SK-N-SH treated with all-trans-retinoic acid at 6 μM for 48 hours (cell line): ENCODE results near the gene GRIK1.

Source experiments
- ATAC-seq: fragments of 200-7000 bp; cut with Tn5 transposase; 3 replicates; pipeline ENCODE4 v1.9.1; 2020; ENCODE audit warnings: mild to moderate bottlenecking, moderate library complexity
- ARNTL ChIP-seq: fragments of 450-650 bp; formaldehyde crosslinking; IDR thresholded peaks from 2 replicates; pipeline ENCODE4 v1.5.0; 2020; ENCODE audit warnings: low read depth, mild to moderate bottlenecking, moderate library complexity, borderline replicate concordance
- BACH2 ChIP-seq: fragments of 250-450 bp; sonication (Bioruptor Pico); IDR thresholded peaks from 2 replicates; pipeline ENCODE4 v1.9.0; 2021; ENCODE audit warnings: mild to moderate bottlenecking, borderline replicate concordance
- CSDC2 ChIP-seq: fragments of 250-450 bp; sonication (Bioruptor Pico); IDR thresholded peaks from 2 replicates; pipeline ENCODE4 v1.5.0; 2020; ENCODE audit warnings: mild to moderate bottlenecking, moderate library complexity
- ESRRG ChIP-seq: fragments of 250-450 bp; sonication (Bioruptor Pico); IDR thresholded peaks from 2 replicates; pipeline ENCODE4 v1.6.1; 2021; ENCODE audit warnings: mild to moderate bottlenecking
- GLIS3 ChIP-seq: fragments of 250-450 bp; sonication (Bioruptor Pico); IDR thresholded peaks from 2 replicates; pipeline ENCODE4 v1.5.0; 2020; ENCODE audit warnings: mild to moderate bottlenecking, moderate library complexity
- ISL1 ChIP-seq: fragments of 250-450 bp; sonication (Bioruptor Pico); IDR thresholded peaks from 2 replicates; pipeline ENCODE4 v2.1.2; 2022; ENCODE audit warnings: mild to moderate bottlenecking, moderate library complexity
- OSR1 ChIP-seq: fragments of 250-450 bp; sonication (Bioruptor Pico); IDR thresholded peaks from 2 replicates; pipeline ENCODE4 v1.8.0; 2022; ENCODE audit warnings: moderate library complexity, mild to moderate bottlenecking, inconsistent platforms
- RARB ChIP-seq: fragments of 250-450 bp; sonication (Bioruptor Pico); IDR thresholded peaks from 2 replicates; pipeline ENCODE4 v1.8.0; 2021; ENCODE audit warnings: mild to moderate bottlenecking, moderate library complexity
- SNAI2 ChIP-seq: fragments of 250-450 bp; sonication (Bioruptor Pico); IDR thresholded peaks from 2 replicates; pipeline ENCODE4 v1.5.0; 2020; ENCODE audit warnings: mild to moderate bottlenecking, moderate library complexity
- TCF4 ChIP-seq: fragments of 250-450 bp; sonication (Bioruptor Pico); IDR thresholded peaks from 2 replicates; pipeline ENCODE4 v1.8.0; 2021; ENCODE audit warnings: mild to moderate bottlenecking, moderate library complexity, borderline replicate concordance
- TOX ChIP-seq: fragments of 250-450 bp; sonication (Bioruptor Pico); IDR thresholded peaks from 2 replicates; pipeline ENCODE4 v1.8.0; 2021; ENCODE audit warnings: mild to moderate bottlenecking, moderate library complexity, borderline replicate concordance
- ZC3H10 ChIP-seq: fragments of 250-450 bp; sonication (Bioruptor Pico); IDR thresholded peaks from 2 replicates; pipeline ENCODE4 v1.5.1; 2021; ENCODE audit warnings: mild to moderate bottlenecking, moderate library complexity
- ZFP3 ChIP-seq: fragments of 250-450 bp; sonication (Bioruptor Pico); IDR thresholded peaks from 2 replicates; pipeline ENCODE4 v1.5.0; 2020; ENCODE audit warnings: mild to moderate bottlenecking, moderate library complexity
- ZFP30 ChIP-seq: fragments of 450-650 bp; formaldehyde crosslinking; IDR thresholded peaks from 2 replicates; pipeline ENCODE4 v1.5.0; 2022; ENCODE audit warnings: mild to moderate bottlenecking, moderate library complexity
- ZNF565 ChIP-seq: fragments of 450-650 bp; formaldehyde crosslinking; conservative IDR thresholded peaks from 2 replicates; pipeline ENCODE4 v1.5.0; 2020; ENCODE audit warnings: low read depth, mild to moderate bottlenecking, moderate library complexity
- ZNF70 ChIP-seq: fragments of 450-650 bp; formaldehyde crosslinking; IDR thresholded peaks from 2 replicates; pipeline ENCODE4 v1.5.0; 2020; ENCODE audit warnings: mild to moderate bottlenecking, moderate library complexity
- ZNF8 ChIP-seq: fragments of 450-650 bp; formaldehyde crosslinking; IDR thresholded peaks from 2 replicates; pipeline ENCODE4 v1.5.0; 2020; ENCODE audit warnings: mild to moderate bottlenecking, moderate library complexity
- TF ChIP-seq, protein P1 (sequence below): fragments of 250-450 bp; sonication (Bioruptor Pico); IDR thresholded peaks from 2 replicates; pipeline ENCODE4 v1.8.0; 2020; ENCODE audit warnings: mild to moderate bottlenecking, moderate library complexity, borderline replicate concordance
- TF ChIP-seq, protein P2 (sequence below): fragments of 250-450 bp; sonication (Bioruptor Pico); IDR thresholded peaks from 2 replicates; pipeline ENCODE4 v1.5.1; 2021; ENCODE audit warnings: mild to moderate bottlenecking, moderate library complexity
- TF ChIP-seq, protein P3 (sequence below): fragments of 250-450 bp; sonication (Bioruptor Pico); IDR thresholded peaks from 2 replicates; pipeline ENCODE4 v1.5.0; 2020; ENCODE audit warnings: mild to moderate bottlenecking, moderate library complexity
- TF ChIP-seq, protein P4 (sequence below): fragments of 250-450 bp; sonication (Bioruptor Pico); IDR thresholded peaks from 2 replicates; pipeline ENCODE4 v1.8.0; 2021; ENCODE audit warnings: low read depth, mild to moderate bottlenecking, moderate library complexity, borderline replicate concordance
- TF ChIP-seq, protein P5 (sequence below): fragments of 250-450 bp; sonication (Bioruptor Pico); IDR thresholded peaks from 2 replicates; pipeline ENCODE4 v1.5.1; 2020; ENCODE audit warnings: low read depth, mild to moderate bottlenecking, moderate library complexity

GRIK1 gene

DNA sequence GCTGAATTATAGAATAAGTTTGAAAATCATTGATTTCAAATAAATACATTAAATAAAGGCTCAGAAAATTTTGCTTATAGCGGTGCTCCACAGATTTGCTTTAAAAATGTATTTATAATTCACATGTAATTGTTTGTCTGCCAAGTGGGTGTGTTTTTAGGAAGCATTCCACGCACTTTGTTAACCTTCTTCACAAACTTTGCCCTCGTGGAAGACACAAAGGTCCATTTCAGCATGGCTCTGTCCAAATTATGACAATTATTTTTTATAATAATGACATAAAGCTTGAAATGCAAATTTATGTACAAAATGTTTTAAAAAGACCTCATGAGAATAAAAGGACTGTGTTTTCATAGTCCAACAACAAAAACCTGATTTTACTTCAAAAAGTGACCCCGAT is 146.1 kb downstream of the GRIK1 start (continued):
- TF ChIP-seq, protein P1, sequence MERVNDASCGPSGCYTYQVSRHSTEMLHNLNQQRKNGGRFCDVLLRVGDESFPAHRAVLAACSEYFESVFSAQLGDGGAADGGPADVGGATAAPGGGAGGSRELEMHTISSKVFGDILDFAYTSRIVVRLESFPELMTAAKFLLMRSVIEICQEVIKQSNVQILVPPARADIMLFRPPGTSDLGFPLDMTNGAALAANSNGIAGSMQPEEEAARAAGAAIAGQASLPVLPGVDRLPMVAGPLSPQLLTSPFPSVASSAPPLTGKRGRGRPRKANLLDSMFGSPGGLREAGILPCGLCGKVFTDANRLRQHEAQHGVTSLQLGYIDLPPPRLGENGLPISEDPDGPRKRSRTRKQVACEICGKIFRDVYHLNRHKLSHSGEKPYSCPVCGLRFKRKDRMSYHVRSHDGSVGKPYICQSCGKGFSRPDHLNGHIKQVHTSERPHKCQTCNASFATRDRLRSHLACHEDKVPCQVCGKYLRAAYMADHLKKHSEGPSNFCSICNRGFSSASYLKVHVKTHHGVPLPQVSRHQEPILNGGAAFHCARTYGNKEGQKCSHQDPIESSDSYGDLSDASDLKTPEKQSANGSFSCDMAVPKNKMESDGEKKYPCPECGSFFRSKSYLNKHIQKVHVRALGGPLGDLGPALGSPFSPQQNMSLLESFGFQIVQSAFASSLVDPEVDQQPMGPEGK (CRISPR knock-in tag): no peak

DNA sequence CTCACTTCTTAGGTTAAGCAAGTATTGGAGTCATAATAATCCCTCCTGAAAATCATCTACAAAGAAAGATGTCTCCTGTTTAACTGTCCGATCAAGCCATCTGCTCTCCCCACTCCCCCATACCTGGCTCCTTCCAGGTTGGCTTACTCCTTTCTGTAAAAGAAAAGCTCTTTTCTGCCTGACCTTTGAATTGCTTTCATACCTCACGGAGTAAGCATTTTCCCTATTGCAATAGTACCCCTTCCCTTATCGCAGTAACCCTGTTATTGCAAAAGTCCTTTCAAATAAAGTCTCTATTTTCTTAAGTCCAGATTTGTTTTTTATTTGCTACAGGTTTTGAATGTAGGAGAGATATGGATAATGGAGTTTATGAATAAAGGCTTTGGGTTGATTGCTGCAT is 150.4 kb downstream of the GRIK1 start:
- TF ChIP-seq, protein P2, sequence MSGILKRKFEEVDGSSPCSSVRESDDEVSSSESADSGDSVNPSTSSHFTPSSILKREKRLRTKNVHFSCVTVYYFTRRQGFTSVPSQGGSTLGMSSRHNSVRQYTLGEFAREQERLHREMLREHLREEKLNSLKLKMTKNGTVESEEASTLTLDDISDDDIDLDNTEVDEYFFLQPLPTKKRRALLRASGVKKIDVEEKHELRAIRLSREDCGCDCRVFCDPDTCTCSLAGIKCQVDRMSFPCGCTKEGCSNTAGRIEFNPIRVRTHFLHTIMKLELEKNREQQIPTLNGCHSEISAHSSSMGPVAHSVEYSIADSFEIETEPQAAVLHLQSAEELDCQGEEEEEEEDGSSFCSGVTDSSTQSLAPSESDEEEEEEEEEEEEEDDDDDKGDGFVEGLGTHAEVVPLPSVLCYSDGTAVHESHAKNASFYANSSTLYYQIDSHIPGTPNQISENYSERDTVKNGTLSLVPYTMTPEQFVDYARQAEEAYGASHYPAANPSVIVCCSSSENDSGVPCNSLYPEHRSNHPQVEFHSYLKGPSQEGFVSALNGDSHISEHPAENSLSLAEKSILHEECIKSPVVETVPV (CRISPR knock-in tag): no peak
- TF ChIP-seq TOX (no peak), OSR1 (CRISPR knock-in tag) (no peak), ZNF565 (CRISPR knock-in tag) (no peak), GLIS3 (no peak), CSDC2 (CRISPR knock-in tag) (no peak), TCF4 (CRISPR knock-in tag) (no peak), BACH2 (CRISPR knock-in tag) (no peak), SNAI2 (CRISPR knock-in tag) (no peak), ESRRG (CRISPR knock-in tag) (no peak), ARNTL (CRISPR knock-in tag) (no peak), ZNF8 (no peak), ZFP3 (CRISPR knock-in tag) (no peak)
- TF ChIP-seq, protein P3, sequence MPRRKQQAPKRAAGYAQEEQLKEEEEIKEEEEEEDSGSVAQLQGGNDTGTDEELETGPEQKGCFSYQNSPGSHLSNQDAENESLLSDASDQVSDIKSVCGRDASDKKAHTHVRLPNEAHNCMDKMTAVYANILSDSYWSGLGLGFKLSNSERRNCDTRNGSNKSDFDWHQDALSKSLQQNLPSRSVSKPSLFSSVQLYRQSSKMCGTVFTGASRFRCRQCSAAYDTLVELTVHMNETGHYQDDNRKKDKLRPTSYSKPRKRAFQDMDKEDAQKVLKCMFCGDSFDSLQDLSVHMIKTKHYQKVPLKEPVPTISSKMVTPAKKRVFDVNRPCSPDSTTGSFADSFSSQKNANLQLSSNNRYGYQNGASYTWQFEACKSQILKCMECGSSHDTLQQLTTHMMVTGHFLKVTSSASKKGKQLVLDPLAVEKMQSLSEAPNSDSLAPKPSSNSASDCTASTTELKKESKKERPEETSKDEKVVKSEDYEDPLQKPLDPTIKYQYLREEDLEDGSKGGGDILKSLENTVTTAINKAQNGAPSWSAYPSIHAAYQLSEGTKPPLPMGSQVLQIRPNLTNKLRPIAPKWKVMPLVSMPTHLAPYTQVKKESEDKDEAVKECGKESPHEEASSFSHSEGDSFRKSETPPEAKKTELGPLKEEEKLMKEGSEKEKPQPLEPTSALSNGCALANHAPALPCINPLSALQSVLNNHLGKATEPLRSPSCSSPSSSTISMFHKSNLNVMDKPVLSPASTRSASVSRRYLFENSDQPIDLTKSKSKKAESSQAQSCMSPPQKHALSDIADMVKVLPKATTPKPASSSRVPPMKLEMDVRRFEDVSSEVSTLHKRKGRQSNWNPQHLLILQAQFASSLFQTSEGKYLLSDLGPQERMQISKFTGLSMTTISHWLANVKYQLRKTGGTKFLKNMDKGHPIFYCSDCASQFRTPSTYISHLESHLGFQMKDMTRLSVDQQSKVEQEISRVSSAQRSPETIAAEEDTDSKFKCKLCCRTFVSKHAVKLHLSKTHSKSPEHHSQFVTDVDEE (CRISPR knock-in tag): no peak
- TF ChIP-seq, protein P4, sequence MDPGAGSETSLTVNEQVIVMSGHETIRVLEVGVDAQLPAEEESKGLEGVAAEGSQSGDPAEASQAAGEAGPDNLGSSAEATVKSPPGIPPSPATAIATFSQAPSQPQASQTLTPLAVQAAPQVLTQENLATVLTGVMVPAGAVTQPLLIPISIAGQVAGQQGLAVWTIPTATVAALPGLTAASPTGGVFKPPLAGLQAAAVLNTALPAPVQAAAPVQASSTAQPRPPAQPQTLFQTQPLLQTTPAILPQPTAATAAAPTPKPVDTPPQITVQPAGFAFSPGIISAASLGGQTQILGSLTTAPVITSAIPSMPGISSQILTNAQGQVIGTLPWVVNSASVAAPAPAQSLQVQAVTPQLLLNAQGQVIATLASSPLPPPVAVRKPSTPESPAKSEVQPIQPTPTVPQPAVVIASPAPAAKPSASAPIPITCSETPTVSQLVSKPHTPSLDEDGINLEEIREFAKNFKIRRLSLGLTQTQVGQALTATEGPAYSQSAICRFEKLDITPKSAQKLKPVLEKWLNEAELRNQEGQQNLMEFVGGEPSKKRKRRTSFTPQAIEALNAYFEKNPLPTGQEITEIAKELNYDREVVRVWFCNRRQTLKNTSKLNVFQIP (CRISPR knock-in tag): no peak
- TF ChIP-seq, protein P5, sequence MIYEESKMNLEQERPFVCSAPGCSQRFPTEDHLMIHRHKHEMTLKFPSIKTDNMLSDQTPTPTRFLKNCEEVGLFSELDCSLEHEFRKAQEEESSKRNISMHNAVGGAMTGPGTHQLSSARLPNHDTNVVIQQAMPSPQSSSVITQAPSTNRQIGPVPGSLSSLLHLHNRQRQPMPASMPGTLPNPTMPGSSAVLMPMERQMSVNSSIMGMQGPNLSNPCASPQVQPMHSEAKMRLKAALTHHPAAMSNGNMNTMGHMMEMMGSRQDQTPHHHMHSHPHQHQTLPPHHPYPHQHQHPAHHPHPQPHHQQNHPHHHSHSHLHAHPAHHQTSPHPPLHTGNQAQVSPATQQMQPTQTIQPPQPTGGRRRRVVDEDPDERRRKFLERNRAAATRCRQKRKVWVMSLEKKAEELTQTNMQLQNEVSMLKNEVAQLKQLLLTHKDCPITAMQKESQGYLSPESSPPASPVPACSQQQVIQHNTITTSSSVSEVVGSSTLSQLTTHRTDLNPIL (CRISPR knock-in tag): no peak
- no peak for ATAC-seq

DNA sequence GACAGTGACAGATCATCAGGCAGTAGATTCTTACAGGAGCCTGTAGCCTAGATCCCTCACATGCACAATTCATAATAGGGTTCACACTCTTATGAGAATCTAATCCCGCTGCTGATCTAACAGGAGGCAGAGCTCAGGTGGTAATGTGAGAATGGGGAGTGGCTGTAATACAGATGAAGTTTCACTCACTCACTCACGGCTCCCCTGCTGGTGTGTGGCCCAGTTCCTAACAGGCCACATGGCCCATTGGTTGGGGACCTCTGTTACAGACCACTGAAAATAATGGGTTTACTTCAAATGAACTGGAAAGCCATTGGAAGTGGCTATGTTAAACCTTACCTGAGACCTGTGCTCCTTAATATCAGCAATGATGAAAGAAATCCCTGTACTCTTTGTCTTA is 151.0 kb downstream of the GRIK1 start:
- TF ChIP-seq ZNF70 (CRISPR knock-in tag) (no peak), ISL1 (CRISPR knock-in tag) (no peak), ZC3H10 (CRISPR knock-in tag) (no peak), GLIS3 (no peak), RARB (CRISPR knock-in tag) (no peak), ZFP30 (CRISPR knock-in tag) (no peak), ZNF8 (no peak), CSDC2 (CRISPR knock-in tag) (no peak), TCF4 (CRISPR knock-in tag) (no peak), OSR1 (CRISPR knock-in tag) (no peak), ZNF565 (CRISPR knock-in tag) (no peak)
- TF ChIP-seq, protein P1 (CRISPR knock-in tag): no peak
- TF ChIP-seq, protein P3 (CRISPR knock-in tag): no peak
- TF ChIP-seq, all 23 proteins: peak for 0

More for the DNA sequence above, 151.0 kb downstream of the GRIK1 start:
- no peak for ATAC-seq
